Activated CD8-positive, alpha-beta memory T cell treated with anti-CD3 and anti-CD28 coated beads for 36 hours (primary cell): Measurements from ENCODE around the gene LLGL1. TPM values are rescaled to one million over a fixed set of nuclear protein-coding genes. Genes with fewer than 3 reads are reported as not detected.

Source experiments
- CTCF ChIA-PET: fragments of 350-600 bp; sonication (Branson Sonifier 250); formaldehyde crosslinking; loops from one replicate; lab custom pipeline; 2021; ENCODE audit warnings: antibody characterized with exemption; lab: Charles Lee
- POLR2A ChIA-PET: fragments of 350-600 bp; sonication (Branson Sonifier 250); formaldehyde crosslinking; loops from one replicate; lab custom pipeline; 2021; ENCODE audit warnings: antibody characterized with exemption; lab: Charles Lee
- total RNA-seq, 2 experiments: library from RNA; stranded (reverse); gene quantifications; one replicate each; pipeline ENCODE4 v1.2.3, GENCODE V29; 2021

The LLGL1 gene
- total RNA-seq, 2 experiments from 2014 or later = 23.6 to 24.9 TPM

GRCh38 chr17:18238299-18238698, 12.9 kb downstream of the LLGL1 start:
- POLR2A ChIA-PET = no interaction called here
- CTCF ChIA-PET = no interaction called here

DNA sequence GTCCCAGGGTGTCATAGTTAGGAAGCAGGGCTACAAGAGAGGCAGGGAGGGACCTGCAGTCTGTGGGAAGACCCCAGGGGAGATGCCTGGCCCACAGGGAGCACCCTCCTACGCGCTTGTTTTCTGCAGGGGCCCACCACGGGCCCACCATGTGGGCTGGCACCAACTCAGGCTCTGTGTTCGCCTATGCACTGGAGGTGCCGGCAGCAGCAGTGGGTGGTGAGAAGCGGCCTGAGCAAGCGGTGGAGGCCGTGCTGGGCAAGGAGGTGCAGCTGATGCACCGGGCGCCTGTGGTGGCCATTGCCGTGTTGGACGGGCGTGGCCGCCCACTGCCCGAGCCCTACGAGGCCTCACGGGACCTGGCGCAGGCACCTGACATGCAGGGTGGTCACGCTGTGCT, 15.0 kb downstream of the LLGL1 start:
- ChIA-PET POLR2A (no interaction called here), CTCF (no interaction called here)

DNA sequence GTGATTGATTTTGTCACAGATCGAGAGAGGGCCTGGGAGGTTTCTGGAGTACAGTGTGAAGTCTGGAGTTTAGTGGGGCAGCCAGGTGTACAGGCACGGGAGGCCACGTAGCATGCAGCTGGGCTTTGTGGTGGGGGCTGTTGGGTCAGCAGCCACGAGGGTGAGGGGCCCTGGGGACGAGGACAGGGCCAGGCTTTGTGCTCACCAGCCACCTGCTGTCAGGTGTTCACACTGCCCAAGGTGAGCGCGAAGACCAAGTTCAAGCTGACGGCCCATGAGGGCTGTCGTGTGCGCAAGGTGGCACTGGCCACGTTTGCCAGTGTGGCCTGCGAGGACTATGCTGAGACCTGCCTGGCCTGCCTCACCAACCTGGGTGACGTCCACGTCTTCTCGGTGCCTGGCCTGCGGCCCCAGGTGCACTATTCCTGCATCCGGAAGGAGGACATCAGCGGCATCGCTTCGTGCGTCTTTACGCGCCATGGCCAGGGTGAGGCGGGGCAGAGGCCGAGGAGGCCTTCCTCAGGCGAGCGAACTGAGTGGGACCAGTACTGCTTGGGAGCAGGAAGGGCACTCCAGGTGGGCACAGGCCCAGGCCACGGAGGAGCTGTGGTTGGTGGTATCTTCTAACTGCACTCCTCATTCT, 15.9 kb downstream of the LLGL1 start:
- POLR2A ChIA-PET = no interaction called here
- CTCF ChIA-PET = no interaction called here

GRCh38 chr17:18245038-18245776, 19.8 kb downstream of the LLGL1 start:
- CTCF ChIA-PET = no interaction called here
- POLR2A ChIA-PET = no interaction called here

DNA sequence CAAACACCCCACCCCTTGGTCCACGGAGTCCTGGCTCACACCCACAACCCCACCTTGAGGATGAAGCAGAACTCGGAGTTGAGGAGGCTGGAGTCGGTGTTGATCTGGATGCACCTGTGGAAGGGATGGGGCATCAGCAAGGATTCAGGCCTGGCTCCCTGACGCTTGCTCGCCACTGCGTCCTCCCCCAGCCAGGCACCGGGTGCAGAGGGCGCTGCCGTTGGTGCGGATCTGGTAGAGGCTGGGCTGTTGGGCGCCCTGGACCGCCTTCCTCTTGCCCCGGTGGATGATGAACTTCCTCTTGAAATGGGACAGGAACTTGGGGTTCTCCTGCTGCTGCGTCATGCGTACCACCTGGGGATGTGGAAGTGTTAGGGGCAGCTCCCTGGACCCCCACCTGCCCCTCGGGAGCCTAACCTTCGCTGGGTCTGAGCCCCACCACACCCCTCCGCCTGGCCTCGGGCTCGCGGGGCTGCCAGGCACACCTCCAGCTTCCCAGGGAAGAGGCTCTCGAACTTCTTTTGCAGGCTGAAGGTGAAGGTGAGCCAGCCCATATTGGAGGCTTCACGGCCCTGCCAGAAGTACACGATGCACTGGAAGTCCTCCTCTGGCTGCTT, 20.8 kb downstream of the LLGL1 start:
- CTCF ChIA-PET = no interaction called here

DNA sequence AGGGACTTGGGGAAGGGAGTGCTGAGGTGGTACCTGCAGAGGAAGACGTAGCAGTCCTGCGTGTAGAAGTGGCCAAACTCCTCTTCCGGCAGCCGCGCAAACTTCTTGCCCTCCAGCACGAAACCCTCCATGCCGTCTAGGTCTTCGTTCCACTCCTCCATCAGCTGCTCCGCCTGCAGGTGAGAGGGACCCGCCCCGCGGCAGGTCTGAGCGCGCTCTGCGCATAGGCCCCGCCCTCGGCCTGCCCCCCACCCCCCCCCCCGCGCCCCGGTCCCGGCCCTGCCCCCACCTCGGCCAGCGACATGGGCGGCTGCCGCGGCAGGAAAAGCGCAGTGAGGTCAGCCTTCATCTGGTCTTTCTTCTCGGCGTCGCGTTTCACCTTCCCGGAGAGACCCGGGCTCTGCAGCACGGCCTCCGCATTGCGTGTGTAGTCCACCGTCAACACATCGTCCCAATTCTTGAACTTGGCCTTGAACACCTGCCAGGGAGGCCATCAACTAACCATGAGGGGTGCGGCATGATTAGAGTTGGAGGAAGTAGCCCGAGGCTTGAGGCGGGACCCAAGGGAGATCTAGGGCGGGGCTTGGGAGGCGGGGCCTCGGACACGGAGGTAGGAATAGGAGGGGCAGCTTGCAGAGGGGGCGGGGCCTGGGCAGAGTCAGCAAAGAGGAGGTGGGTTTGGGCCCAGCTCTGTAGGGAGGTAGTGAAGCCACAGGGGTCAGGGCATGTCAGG, 21.6 kb downstream of the LLGL1 start:
- POLR2A ChIA-PET = no interaction called here
- CTCF ChIA-PET = interaction anchor here (0.6 to 1.9 kb wide), 4 partner anchors 18 to 48 kb away, joined by 3 to 6 read pairs (median 4); no protein-coding TSS in a partner anchor

More for the DNA sequence above, 20.8 kb downstream of the LLGL1 start:
- POLR2A ChIA-PET = no interaction called here

DNA sequence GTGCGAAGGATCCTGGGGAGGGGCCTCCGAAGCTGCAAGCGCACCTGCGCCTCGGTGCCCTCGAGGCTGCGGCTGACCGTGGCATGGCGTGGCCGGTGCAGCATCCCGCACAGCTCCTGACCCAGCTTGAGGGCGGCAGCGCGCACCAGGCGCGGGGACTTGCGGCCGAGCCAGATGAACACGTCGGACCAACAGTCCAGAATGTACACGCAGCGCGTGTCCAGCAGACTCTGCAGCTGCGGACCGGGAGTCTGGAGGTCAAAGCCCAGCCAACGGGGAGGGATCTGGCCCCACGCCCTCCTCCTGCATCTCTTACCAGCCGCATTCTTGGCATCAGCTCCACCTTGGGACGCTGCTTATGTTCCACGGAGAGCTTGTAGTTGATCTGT, 22.2 kb downstream of the LLGL1 start:
- CTCF ChIA-PET = interaction anchor here (0.6 to 1.9 kb wide), 5 partner anchors 18 to 47 kb away, joined by 3 to 6 read pairs (median 4); no protein-coding TSS in a partner anchor
- POLR2A ChIA-PET = no interaction called here

- CTCF ChIA-PET = interaction anchor here (0.7 to 1.9 kb wide), 9 partner anchors 9 to 114 kb away, joined by 3 to 6 read pairs (median 3); no protein-coding TSS in a partner anchor
- POLR2A ChIA-PET = no interaction called here
Measured at GRCh38 chr17:18248300-18248731, 22.9 kb downstream of the LLGL1 start.

DNA sequence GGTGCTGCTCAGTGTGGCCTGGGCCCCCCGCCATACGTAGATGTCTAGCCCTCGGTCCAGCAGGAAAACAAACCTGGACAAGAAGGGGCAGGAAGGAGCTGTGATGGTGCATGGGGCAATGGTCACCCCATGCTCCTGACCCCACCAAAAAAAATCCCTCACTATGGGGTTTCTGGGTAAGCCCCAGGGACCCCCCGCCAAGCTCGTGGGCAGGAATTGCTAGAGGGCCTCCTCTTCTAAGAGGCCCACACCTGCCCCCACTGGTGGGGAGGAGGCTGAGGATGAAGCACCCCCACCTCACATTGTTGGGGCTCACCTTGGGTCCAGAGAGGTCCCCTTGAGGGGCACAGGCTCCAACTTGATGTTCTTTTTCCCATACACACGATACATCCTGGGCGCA, 23.4 kb downstream of the LLGL1 start:
- POLR2A ChIA-PET = no interaction called here

GRCh38 chr17:18250259-18250658, 24.8 kb downstream of the LLGL1 start:
- ChIA-PET CTCF (no interaction called here), POLR2A (no interaction called here)

More for the DNA sequence above, 23.4 kb downstream of the LLGL1 start:
- CTCF ChIA-PET = interaction anchor here (0.7 to 1.9 kb wide), 8 partner anchors 8 to 114 kb away, joined by 3 to 6 read pairs (median 3); no protein-coding TSS in a partner anchor

DNA sequence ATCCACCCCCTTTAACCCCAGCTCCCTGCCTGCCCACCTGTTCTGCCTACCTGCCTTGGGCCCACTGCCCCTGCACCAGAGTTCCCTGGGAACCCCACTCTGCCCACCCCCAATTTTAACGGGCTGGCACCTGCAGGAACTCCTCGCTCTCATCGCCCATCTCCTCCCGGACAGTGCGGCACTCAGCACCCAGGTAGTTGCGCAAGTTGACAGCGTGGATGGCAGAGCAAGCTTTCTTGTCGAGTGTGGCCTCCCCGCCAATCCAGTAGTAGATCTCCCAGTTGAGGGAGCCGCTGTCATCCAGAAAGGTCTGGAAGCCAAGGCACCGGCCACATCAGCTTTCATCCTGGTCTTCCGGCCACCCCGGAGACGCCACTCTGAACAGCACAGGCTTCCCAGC, 25.3 kb downstream of the LLGL1 start:
- CTCF ChIA-PET = no interaction called here
- POLR2A ChIA-PET = no interaction called here

- CTCF ChIA-PET = interaction anchor here (0.5 kb wide), 1 partner anchor 57 kb away, joined by 4 read pairs; no protein-coding TSS in a partner anchor
- POLR2A ChIA-PET = no interaction called here
Measured at GRCh38 chr17:18251204-18251603, 25.8 kb downstream of the LLGL1 start.

GRCh38 chr17:18252160-18252559, 26.7 kb downstream of the LLGL1 start:
- CTCF ChIA-PET = no interaction called here
- POLR2A ChIA-PET = no interaction called here

- ChIA-PET POLR2A (interaction anchor here (0.6 to 1.0 kb wide), 2 partner anchors 15 to 56 kb away, joined by 3 to 7 read pairs; no protein-coding TSS in a partner anchor), CTCF (interaction anchor here (1.1 kb wide), 1 partner anchor 23 kb away, joined by 3 read pairs; no protein-coding TSS in a partner anchor)
Measured at GRCh38 chr17:18253187-18253884, 27.9 kb downstream of the LLGL1 start.

- CTCF ChIA-PET = interaction anchor here (0.6 to 1.6 kb wide), 3 partner anchors 17 to 113 kb away, joined by 3 read pairs; no protein-coding TSS in a partner anchor
- POLR2A ChIA-PET = interaction anchor here (1.0 kb wide), 1 partner anchor 14 kb away, joined by 3 read pairs; no protein-coding TSS in a partner anchor
Measured at GRCh38 chr17:18253947-18254821, 28.7 kb downstream of the LLGL1 start.

DNA sequence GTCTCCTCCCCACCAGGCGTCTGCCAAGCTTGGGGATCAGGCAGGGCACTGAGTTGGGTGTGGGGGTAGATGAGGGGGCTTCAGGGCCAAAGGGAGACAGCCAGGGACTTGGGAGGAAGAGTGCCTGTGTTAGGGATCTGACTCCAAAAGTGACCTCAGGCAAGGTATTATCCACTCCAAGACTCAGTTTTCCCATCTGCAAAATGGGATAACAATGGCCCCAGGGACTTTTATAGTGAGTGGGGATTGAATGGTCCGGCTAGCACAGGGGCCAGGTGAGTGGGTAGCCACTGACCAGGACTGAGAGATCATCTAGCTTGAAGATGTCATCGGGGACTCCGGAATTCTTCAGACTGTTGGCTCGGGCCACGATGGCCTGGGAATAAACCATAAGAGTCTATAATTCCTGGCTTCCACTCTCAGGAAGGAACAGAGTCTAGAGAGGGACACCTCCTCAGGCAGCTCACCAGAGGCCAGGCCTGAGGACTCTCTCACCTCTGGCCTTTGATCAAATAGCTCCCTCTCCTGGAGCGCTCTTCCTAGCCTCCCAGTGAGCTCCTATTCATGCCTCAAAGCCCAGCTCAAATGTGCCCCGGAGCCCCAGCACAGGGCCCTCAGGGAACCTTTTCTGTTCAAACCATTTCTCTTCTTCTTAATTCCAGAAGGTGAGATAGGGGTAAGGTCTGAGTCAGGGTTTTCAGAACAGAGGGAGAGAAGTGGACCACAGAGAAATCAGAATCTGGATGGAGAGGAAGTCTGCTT, 29.6 kb downstream of the LLGL1 start:
- CTCF ChIA-PET = interaction anchor here (0.6 to 1.6 kb wide), 3 partner anchors 18 to 114 kb away, joined by 3 read pairs; no protein-coding TSS in a partner anchor

DNA sequence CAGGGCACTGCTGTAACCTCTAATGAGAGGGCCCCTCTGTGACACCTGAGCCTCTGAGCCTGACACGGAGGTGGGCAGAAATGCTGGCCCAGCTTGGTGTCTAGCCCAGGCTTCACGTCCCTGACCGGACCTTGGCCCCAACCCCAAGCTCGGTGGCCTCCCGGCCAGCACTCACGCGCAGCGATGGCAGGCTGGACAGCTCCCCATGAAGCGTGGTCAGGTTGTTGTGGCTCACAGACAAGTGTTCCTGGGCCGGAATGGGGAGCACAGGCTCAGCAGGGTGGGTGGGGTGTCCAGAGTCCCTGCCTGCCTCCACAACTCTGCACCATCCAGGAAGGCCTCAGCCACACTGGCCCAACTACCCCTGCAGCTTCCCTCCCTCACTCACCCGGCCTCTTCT, 30.9 kb downstream of the LLGL1 start:
- ChIA-PET POLR2A (no interaction called here), CTCF (interaction anchor here (0.5 to 1.6 kb wide), 3 partner anchors 8 to 44 kb away, joined by 3 read pairs; no protein-coding TSS in a partner anchor)

More for the DNA sequence above, 29.6 kb downstream of the LLGL1 start:
- POLR2A ChIA-PET = no interaction called here
